GM19239 (cell line): Measurements from ENCODE around the gene UBE3C.
"Not testable (repeated sequence)": the region's sequence is repeated elsewhere in the genome, so short reads cannot be mapped to it uniquely, and the experiment has no call there.

ENCODE experiments used
- DNase-seq: peaks from one replicate; pipeline ENCODE4 v3.0.0; 2011; ENCODE audit warnings: low spot score; ENCODE audit not compliant: insufficient read length
- FAIRE-seq: peaks from 2 replicates; lab custom pipeline; 2011; peaks lifted over from hg19 to GRCh38; lab: Jason Lieb, UNC

Gene UBE3C

GRCh38 chr7:157129200-157129599 lies 9.5 kb upstream of the UBE3C start:
- DNase-seq, result no peak
- FAIRE-seq, result no peak

- FAIRE-seq, result no peak
- no peak for DNase-seq
These were observed 8.7 kb upstream of the UBE3C start for GRCh38 chr7:157129907-157130460.

GRCh38 chr7:157130849-157131248 lies 7.9 kb upstream of the UBE3C start:
- not testable (repeated sequence) for FAIRE-seq, DNase-seq

- no peak for FAIRE-seq
- no peak for DNase-seq
These were observed 5.9 kb upstream of the UBE3C start for GRCh38 chr7:157132796-157133195.

GRCh38 chr7:157133304-157133703 lies 5.4 kb upstream of the UBE3C start:
- no peak for DNase-seq
- no peak for FAIRE-seq

GRCh38 chr7:157136372-157136771 lies 2.4 kb upstream of the UBE3C start:
- FAIRE-seq (no peak), DNase-seq (no peak)

- no peak for FAIRE-seq
- DNase-seq, result no peak
These were observed 664 bp upstream of the UBE3C start for GRCh38 chr7:157138101-157138423.

- FAIRE-seq (no peak), DNase-seq (peak; percentile 52)
These were observed 534 bp downstream of the UBE3C start for GRCh38 chr7:157139111-157139809.

GRCh38 chr7:157139810-157140510 lies 1.2 kb downstream of the UBE3C start:
- FAIRE-seq (peak; percentile 11), DNase-seq (no peak)

- FAIRE-seq (no peak), DNase-seq (no peak)
These were observed 1.8 kb downstream of the UBE3C start for GRCh38 chr7:157140511-157140905.

- DNase-seq (no peak), FAIRE-seq (no peak)
These were observed 2.9 kb downstream of the UBE3C start for GRCh38 chr7:157141525-157142060.

- DNase-seq (no peak), FAIRE-seq (no peak)
These were observed 5.1 kb downstream of the UBE3C start for GRCh38 chr7:157143788-157144187.

GRCh38 chr7:157149317-157149716 lies 10.6 kb downstream of the UBE3C start:
- DNase-seq, result no peak
- no peak for FAIRE-seq

- no peak for DNase-seq
- no peak for FAIRE-seq
These were observed 12.2 kb downstream of the UBE3C start for GRCh38 chr7:157150882-157151281.

GRCh38 chr7:157151626-157152339 lies 13.1 kb downstream of the UBE3C start:
- DNase-seq, result no peak

GRCh38 chr7:157152391-157152937 lies 13.7 kb downstream of the UBE3C start:
- DNase-seq (no peak), FAIRE-seq (no peak)

More at GRCh38 chr7:157151626-157152339, 13.1 kb downstream of the UBE3C start:
- no peak for FAIRE-seq

- DNase-seq (no peak), FAIRE-seq (no peak)
These were observed 14.5 kb downstream of the UBE3C start for GRCh38 chr7:157153260-157153659.

GRCh38 chr7:157155959-157156358 lies 17.2 kb downstream of the UBE3C start:
- no peak for DNase-seq
- no peak for FAIRE-seq

- DNase-seq (no peak), FAIRE-seq (no peak)
These were observed 19.7 kb downstream of the UBE3C start for GRCh38 chr7:157158400-157158799.

- not testable (repeated sequence) for FAIRE-seq, DNase-seq
These were observed 20.8 kb downstream of the UBE3C start for GRCh38 chr7:157159537-157159936.
